GM18909 (cell line): ENCODE results near the gene GPBAR1.
A peak's percentile ranks its signal among the peaks of the same experiment; 100 is the strongest.

Source experiments
- ATAC-seq: cut with Tn5 transposase; IDR thresholded peaks from one replicate; pipeline ENCODE4 v1.9.1; 2021; ENCODE audit warnings: mild to moderate bottlenecking; ENCODE audit not compliant: unreplicated experiment, poor library complexity

The GPBAR1 gene

GRCh38 chr2:218260742-218261422, at the start of gene GPBAR1:
GPBAR1 (plus strand) TSS chr2:218261015; CDS start chr2:218262725, 1,710 bp downstream.
- no peak for ATAC-seq

- no peak for ATAC-seq
Measured at GRCh38 chr2:218214116-218214515, 46.7 kb upstream of the GPBAR1 start.

GRCh38 chr2:218216336-218216673, 44.5 kb upstream of the GPBAR1 start:
- no peak for ATAC-seq

GRCh38 chr2:218216674-218217359, 44.0 kb upstream of the GPBAR1 start, which contains the start of gene ARPC2:
ARPC2 (plus strand) TSS chr2:218217189; CDS start chr2:218217471, 282 bp downstream.
- peak; percentile 71 for ATAC-seq

- ATAC-seq = peak; percentile 45
Measured at GRCh38 chr2:218217360-218218267, 43.2 kb upstream of the GPBAR1 start.

GRCh38 chr2:218218268-218219185, 42.3 kb upstream of the GPBAR1 start:
- peak; percentile 46 for ATAC-seq

- ATAC-seq = no peak
Measured at GRCh38 chr2:218219934-218220333, 40.9 kb upstream of the GPBAR1 start.

GRCh38 chr2:218221000-218221399, 39.8 kb upstream of the GPBAR1 start:
- ATAC-seq = no peak

GRCh38 chr2:218223046-218223445, 37.8 kb upstream of the GPBAR1 start:
- no peak for ATAC-seq

- no peak for ATAC-seq
Measured at GRCh38 chr2:218224186-218224585, 36.6 kb upstream of the GPBAR1 start.

- ATAC-seq = no peak
Measured at GRCh38 chr2:218226903-218227302, 33.9 kb upstream of the GPBAR1 start.

- ATAC-seq = no peak
Measured at GRCh38 chr2:218228366-218229090, 32.3 kb upstream of the GPBAR1 start.

- ATAC-seq = peak; percentile 73
Measured at GRCh38 chr2:218229239-218229638, 31.6 kb upstream of the GPBAR1 start.

- no peak for ATAC-seq
Measured at GRCh38 chr2:218229851-218230250, 31.0 kb upstream of the GPBAR1 start.

- ATAC-seq = peak; percentile 91
Measured at GRCh38 chr2:218230882-218231281, 29.9 kb upstream of the GPBAR1 start.

- ATAC-seq = no peak
Measured at GRCh38 chr2:218233543-218233942, 27.3 kb upstream of the GPBAR1 start.

GRCh38 chr2:218234521-218234920, 26.3 kb upstream of the GPBAR1 start:
- ATAC-seq = no peak

GRCh38 chr2:218235017-218235416, 25.8 kb upstream of the GPBAR1 start:
- ATAC-seq = no peak

- ATAC-seq = no peak
Measured at GRCh38 chr2:218236829-218237228, 24.0 kb upstream of the GPBAR1 start.
